ENCODE measurements around the gene NUTM1.
A peak's percentile ranks its signal among the peaks of the same experiment; 100 is the strongest.
"Not testable (repeated sequence)": the region's sequence is repeated elsewhere in the genome, so short reads cannot be mapped to it uniquely, and the experiment has no call there.

Gene NUTM1

GRCh38 chr15:34336991-34337556, 6.0 kb upstream of the NUTM1 start:
- DNase-seq, result no peak

GRCh38 chr15:34337557-34338306, 5.4 kb upstream of the NUTM1 start, which contains the start of gene SLC12A6:
TSS of gene SLC12A6 (minus strand) at chr15:34337781. CDS start at chr15:34336680, 1,101 bp downstream.
- peak; percentile 61 for DNase-seq

- DNase-seq, result no peak
Measured at GRCh38 chr15:34338347-34338746, 4.8 kb upstream of the NUTM1 start.

- no peak for DNase-seq
Measured at GRCh38 chr15:34339946-34340345, 3.2 kb upstream of the NUTM1 start.

GRCh38 chr15:34341381-34342212, 1.5 kb upstream of the NUTM1 start:
- no peak for DNase-seq

- not testable (repeated sequence) for DNase-seq
Measured at GRCh38 chr15:34342213-34342736, 840 bp upstream of the NUTM1 start.

GRCh38 chr15:34347951-34348638, 5.0 kb downstream of the NUTM1 start:
- no peak for DNase-seq

GRCh38 chr15:34348735-34349300, 5.7 kb downstream of the NUTM1 start:
- no peak for DNase-seq

- no peak for DNase-seq
Measured at GRCh38 chr15:34349769-34350168, 6.7 kb downstream of the NUTM1 start.

GRCh38 chr15:34352996-34353395, 9.9 kb downstream of the NUTM1 start:
- not testable (repeated sequence) for DNase-seq

- no peak for DNase-seq
Measured at GRCh38 chr15:34353627-34354026, 10.5 kb downstream of the NUTM1 start.

- no peak for DNase-seq
Measured at GRCh38 chr15:34354286-34354685, 11.2 kb downstream of the NUTM1 start.

GRCh38 chr15:34355241-34355640, 12.1 kb downstream of the NUTM1 start:
- DNase-seq, result no peak

- no peak for DNase-seq
Measured at GRCh38 chr15:34357653-34358052, 14.5 kb downstream of the NUTM1 start.

- DNase-seq, result no peak
Measured at GRCh38 chr15:34358367-34358766, 15.3 kb downstream of the NUTM1 start.

- DNase-seq, result no peak
Measured at GRCh38 chr15:34358948-34359347, 15.8 kb downstream of the NUTM1 start.

- no peak for DNase-seq
Measured at GRCh38 chr15:34359416-34359815, 16.3 kb downstream of the NUTM1 start.

GRCh38 chr15:34360298-34360697, 17.2 kb downstream of the NUTM1 start:
- no peak for DNase-seq

GRCh38 chr15:34361278-34361677, 18.2 kb downstream of the NUTM1 start:
- no peak for DNase-seq

GRCh38 chr15:34362047-34362773, 19.1 kb downstream of the NUTM1 start:
- no peak for DNase-seq

- DNase-seq, result no peak
Measured at GRCh38 chr15:34364041-34364440, 20.9 kb downstream of the NUTM1 start.

All from NCI-H1694 treated with DMSO at 0.1 percent for 48 hours (cell line).